IPS-NIHi7 (cell line): ENCODE measurements around the gene ANAPC5.
A peak's percentile ranks its signal among the peaks of the same experiment; 100 is the strongest.
"Not testable (repeated sequence)": the region's sequence is repeated elsewhere in the genome, so short reads cannot be mapped to it uniquely, and the experiment has no call there.

Experiments used
- DNase-seq: peaks from one replicate; pipeline ENCODE4 v3.0.0; 2012; ENCODE audit warnings: mixed read lengths; ENCODE audit errors: extremely low spot score

Gene ANAPC5

GRCh38 chr12:121351820-121352681 lies at the start of gene ANAPC5:
TSS of gene ANAPC5 (minus strand) at chr12:121352411. CDS start at chr12:121352340, 71 bp downstream.
- DNase-seq: peak; percentile 98

GRCh38 chr12:121400332-121401139 lies 48.3 kb upstream of the ANAPC5 start:
- DNase-seq: peak; percentile 28

- DNase-seq: peak; percentile 100
These were observed 47.5 kb upstream of the ANAPC5 start, which contains the start of gene RNF34 for GRCh38 chr12:121399391-121400331. TSS of gene RNF34 (plus strand) at chr12:121400118. CDS start at chr12:121400213, 95 bp downstream.

DNA sequence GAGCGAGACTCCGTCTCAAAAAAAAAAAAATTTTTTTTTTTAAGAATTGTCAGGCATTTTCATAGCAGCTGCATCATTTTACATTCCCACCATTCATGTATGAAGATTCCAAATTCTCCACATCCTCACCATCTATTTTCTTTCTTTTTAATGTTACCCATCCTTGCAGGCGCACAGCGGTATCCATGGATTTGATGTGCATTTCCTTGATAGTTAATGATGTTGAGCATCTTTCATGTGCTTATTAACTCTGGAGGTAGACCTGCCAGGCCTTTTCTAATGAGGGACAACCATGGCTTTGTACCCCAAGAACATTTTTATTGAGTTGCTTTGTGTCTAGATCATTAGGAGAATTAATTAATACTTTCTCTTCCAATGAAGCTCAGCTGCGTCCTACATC lies 46.1 kb upstream of the ANAPC5 start:
- DNase-seq: no peak

DNA sequence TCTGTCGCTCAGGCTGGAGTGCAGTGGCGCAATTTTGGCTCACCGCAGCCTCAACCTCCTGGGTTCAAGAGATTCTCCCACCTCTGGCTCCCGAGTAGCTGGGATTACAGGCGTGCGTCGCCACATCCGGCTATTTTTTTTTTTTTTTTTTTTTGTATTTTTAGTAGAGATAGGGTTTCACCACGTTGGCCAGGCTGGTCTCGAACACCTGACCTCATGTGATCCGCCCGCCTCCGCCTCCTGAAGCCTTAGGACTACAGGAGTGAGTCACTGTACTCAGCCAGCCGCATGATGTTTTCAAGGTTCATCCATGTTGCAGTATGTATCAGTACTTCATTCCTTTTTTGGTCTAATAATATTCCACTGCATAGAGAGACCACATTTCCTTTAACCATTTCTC lies 45.3 kb upstream of the ANAPC5 start:
- DNase-seq: no peak

DNA sequence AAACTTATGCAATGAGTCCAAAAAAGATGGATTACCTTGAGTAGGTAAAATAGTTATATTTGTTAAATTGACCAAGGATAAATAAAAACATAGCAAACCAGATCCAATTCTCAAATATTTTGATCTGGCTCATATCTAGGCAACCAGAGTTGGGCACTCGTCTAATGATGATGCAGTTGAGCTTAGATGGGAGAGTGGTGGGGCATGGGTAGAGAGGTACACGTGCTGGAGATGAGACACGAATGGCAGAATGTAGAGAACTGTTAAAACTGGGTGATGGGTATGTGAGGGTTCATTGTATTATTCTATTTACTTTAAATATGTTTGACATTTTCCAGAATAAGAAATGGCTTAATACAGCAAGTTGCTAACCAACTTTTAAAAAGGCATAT lies 40.1 kb upstream of the ANAPC5 start:
- DNase-seq: no peak

DNA sequence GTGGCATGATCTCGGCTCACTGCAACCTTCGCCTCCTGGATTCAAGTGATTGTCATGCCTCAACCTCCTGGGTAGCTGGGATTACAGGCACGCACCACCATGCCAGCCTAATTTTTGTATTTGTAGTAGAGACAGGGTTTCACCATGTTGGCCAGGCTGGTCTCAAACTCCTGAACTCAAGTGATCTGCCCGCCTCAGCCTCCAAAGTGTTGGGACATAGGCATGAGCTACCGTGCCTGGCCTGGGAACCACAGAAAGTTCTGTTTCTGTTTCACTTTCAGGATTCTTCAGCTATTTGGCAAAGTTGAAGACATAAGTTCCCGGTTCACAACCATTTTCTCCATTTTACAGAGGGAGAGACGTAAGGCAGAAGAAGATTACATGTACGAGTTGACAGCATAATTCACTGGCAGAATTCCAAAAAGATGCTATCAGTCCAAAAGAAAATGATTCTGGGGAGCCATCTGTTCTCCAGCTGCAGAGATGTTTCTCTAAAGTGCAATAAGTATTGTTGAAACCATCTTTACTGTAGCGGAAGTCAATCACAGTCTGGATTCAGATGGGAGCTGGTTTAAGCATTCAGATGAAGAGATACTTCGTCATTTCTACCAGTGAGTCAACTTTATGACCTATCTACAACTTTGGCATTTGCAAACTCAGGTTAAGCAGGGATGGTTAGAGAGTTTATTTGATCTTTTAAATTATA lies 39.6 kb upstream of the ANAPC5 start:
- no peak for DNase-seq

GRCh38 chr12:121390856-121391255 lies 38.6 kb upstream of the ANAPC5 start:
- DNase-seq: no peak

- no peak for DNase-seq
These were observed 36.3 kb upstream of the ANAPC5 start for GRCh38 chr12:121388421-121388981.

DNA sequence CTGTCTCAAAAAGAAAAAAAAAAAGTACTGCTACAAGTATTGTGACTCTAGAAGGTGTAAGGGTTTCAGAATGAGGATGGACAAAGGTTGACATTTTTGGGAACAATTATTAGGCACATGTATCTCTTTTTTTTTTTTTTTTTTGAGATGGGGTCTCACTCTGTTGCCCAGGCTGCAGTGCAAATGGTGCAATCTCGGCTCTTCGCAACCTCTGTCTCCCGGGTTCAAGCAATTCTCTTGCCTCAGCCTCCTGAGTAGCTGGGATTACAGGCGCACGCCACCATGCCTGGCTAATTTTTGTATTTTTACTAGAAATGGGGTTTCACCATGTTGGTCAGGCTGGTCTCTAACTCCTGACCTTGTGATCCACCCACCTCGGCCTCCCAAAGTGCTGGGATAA lies 32.7 kb upstream of the ANAPC5 start:
- DNase-seq: not testable (repeated sequence)

GRCh38 chr12:121383601-121384021 lies 31.4 kb upstream of the ANAPC5 start:
- no peak for DNase-seq

DNA sequence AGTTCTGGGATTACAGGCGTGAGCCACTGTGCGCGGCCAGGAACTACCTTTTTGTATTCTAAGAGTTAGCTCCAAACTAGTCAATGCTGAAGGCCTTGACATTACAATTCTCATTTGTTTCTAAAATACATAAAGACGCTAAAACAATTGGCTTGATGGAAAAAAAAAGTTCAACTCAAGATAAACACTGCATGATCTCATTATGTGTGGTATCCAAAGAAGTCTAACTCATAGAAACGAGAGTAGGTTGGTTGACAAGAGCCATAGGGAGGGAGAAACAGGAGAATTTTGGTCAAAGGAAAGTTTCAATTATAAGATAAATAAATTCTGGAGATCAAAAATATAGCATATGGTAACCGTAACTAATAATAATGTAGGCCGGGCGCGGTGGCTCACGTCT lies 27.7 kb upstream of the ANAPC5 start:
- DNase-seq: no peak

- DNase-seq: no peak
These were observed 26.5 kb upstream of the ANAPC5 start for GRCh38 chr12:121378736-121379135.

- no peak for DNase-seq
These were observed 24.8 kb upstream of the ANAPC5 start for GRCh38 chr12:121376754-121377697.

DNA sequence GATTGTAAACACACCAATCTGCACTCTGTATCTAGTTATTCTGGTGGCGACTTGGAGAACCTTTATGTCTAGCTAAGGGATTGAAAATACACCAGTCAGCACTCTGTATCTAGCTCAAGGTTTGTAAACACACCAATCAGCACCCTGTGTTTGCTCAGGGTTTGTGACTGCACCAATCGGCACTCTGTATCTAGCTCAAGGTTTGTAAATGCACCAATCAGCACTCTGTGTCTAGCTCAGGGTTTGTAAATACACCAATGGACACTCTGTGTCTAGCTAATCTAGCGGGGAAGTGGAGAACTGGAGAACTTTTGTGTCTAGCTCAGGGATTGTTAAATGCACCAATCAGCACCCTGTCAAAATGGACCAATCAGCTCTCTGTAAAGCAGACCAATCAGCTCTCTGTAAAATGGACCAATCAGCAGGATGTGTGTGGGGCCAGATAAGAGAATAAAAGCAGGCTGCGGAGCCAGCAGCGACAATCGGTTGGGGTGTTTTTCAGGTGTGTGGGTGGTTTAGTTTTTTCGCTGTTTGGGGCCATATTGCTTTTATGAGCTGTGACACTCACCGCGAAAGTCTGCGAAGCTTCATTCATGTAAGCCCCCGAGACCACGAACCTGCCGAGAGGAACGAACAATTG lies 22.9 kb upstream of the ANAPC5 start:
- DNase-seq: not testable (repeated sequence)

- not testable (repeated sequence) for DNase-seq
These were observed 22.1 kb upstream of the ANAPC5 start for GRCh38 chr12:121374336-121374735.

GRCh38 chr12:121373755-121374154 lies 21.5 kb upstream of the ANAPC5 start:
- no peak for DNase-seq

DNA sequence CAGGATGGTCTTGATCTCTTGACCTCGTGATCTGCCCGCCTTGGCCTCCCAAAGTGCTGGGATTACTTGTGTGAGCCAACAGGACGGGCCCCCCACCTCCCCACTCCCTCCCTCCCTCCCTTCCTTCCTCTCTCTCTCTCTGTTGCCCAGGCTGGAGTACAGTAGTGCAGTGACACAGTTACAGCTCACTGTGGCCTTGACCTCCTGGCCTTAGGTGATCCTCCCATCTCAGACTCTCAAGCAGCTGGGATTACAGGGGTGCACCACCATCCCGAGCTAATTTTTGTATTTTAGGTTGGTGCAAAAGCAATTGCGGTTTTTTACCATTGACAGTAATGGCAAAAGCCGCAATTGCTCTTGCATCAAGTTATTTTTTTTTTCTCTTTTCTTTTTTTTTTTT lies 19.2 kb upstream of the ANAPC5 start:
- DNase-seq: no peak

- no peak for DNase-seq
These were observed 13.8 kb upstream of the ANAPC5 start for GRCh38 chr12:121366063-121366459.
